ENCODE data around the gene PTTG1IP. TPM values are rescaled to one million over a fixed set of nuclear protein-coding genes. Genes with fewer than 3 reads are reported as not detected.

The PTTG1IP gene
- total and polyA plus RNA-seq, 2 of the 13 experiments (the other 11 are each of a cell fraction or from before 2014, with no cell fraction given) = 161 to 700 TPM

DNA sequence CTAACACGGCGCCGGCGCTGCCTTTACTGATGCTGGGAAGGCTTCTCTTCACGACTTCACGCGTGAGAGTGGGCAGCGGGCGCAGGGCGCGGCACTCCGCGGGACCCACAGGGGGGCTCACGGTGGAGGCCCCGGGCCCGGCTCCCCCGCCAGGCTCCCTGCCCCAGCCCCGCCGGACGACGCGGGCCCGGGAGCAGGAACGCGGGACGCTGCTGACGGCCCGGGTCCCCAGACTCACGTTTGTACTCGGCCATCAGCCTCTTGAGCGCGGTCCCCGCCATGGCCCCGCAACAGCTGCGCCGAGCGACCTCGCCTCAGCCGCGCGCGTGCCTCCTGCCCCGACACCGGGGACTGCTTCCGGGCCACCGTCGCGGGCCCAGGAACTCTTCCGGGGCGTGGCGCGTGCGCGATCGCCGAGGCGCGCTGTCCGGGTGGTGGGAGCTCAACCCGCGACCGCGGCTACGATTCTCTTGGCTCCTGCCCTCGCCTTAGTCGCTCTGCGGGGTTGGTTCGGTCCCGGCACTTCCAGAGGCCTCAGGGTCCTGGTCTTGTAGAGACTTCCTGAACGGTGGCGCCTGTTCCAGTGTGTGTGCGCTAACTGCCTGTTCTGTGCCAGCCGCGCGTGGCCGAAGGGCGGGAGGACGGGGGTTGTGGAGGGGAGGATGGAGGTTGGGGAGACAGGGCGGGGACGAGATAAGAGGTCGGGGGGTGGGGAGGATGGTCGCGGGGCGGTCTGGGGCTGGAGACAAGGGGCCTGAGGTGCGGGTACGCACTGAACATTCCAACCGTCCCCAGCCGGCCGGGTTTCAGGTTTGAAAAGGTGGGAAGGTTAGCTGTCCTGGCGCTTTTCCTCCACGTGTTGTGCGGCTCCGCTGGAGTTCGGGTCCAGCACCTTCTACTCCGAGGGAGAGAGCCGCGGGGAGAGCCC lies 71.8 kb downstream of the PTTG1IP start, which contains the start of gene UBE2G2 (continued):
- TF ChIP-seq, protein P1, sequence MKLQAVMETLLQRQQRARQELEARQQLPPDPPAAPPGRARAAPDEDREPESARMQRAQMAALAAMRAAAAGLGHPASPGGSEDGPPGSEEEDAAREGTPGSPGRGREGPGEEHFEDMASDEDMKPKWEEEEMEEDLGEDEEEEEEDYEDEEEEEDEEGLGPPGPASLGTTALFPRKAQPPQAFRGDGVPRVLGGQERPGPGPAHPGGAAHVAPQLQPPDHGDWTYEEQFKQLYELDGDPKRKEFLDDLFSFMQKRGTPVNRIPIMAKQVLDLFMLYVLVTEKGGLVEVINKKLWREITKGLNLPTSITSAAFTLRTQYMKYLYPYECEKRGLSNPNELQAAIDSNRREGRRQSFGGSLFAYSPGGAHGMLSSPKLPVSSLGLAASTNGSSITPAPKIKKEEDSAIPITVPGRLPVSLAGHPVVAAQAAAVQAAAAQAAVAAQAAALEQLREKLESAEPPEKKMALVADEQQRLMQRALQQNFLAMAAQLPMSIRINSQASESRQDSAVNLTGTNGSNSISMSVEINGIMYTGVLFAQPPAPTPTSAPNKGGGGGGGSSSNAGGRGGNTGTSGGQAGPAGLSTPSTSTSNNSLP (IDR thresholded peaks at IDR 0.05; ENCODE audit: low read depth, low read length) = no peak
- TF ChIP-seq, protein P2, sequence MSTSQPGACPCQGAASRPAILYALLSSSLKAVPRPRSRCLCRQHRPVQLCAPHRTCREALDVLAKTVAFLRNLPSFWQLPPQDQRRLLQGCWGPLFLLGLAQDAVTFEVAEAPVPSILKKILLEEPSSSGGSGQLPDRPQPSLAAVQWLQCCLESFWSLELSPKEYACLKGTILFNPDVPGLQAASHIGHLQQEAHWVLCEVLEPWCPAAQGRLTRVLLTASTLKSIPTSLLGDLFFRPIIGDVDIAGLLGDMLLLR (CRISPR knock-in tag; IDR thresholded peaks at IDR 0.05) = peak; percentile 93
- TF ChIP-seq ZNF607 (CRISPR knock-in tag; IDR thresholded peaks at IDR 0.05; ENCODE audit: borderline replicate concordance) (peak; percentile 91), CEBPG (CRISPR knock-in tag; IDR thresholded peaks at IDR 0.05) (no peak), ARNT2 (CRISPR knock-in tag; IDR thresholded peaks at IDR 0.05; ENCODE audit: low read depth) (peak; percentile 55; the same call in 1 of the 2 replicates), KAT2B (IDR thresholded peaks at IDR 0.05; ENCODE audit: borderline replicate concordance, low read depth, low read length) (no peak), YEATS4 (CRISPR knock-in tag; IDR thresholded peaks at IDR 0.05; ENCODE audit: borderline replicate concordance) (peak; percentile 76; the same call in 1 of the 2 replicates), ZNF605 (CRISPR knock-in tag; IDR thresholded peaks at IDR 0.05) (peak; percentile 59; the same call in 1 of the 2 replicates), GATAD1 (CRISPR knock-in tag; IDR thresholded peaks at IDR 0.05) (peak; percentile 95), SMAD1 (CRISPR knock-in tag; IDR thresholded peaks at IDR 0.05; ENCODE audit: borderline replicate concordance, low read depth) (no peak), REL (CRISPR knock-in tag; conservative IDR thresholded peaks at IDR 0.05) (peak; percentile 91), ZBTB3 (CRISPR knock-in tag; IDR thresholded peaks at IDR 0.05; ENCODE audit: borderline replicate concordance, low read depth) (no peak)
- TF ChIP-seq, protein P3, sequence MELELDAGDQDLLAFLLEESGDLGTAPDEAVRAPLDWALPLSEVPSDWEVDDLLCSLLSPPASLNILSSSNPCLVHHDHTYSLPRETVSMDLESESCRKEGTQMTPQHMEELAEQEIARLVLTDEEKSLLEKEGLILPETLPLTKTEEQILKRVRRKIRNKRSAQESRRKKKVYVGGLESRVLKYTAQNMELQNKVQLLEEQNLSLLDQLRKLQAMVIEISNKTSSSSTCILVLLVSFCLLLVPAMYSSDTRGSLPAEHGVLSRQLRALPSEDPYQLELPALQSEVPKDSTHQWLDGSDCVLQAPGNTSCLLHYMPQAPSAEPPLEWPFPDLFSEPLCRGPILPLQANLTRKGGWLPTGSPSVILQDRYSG (CRISPR knock-in tag; IDR thresholded peaks at IDR 0.05) = peak; percentile 61; the same call in 1 of the 2 replicates
- TF ChIP-seq, protein P4, sequence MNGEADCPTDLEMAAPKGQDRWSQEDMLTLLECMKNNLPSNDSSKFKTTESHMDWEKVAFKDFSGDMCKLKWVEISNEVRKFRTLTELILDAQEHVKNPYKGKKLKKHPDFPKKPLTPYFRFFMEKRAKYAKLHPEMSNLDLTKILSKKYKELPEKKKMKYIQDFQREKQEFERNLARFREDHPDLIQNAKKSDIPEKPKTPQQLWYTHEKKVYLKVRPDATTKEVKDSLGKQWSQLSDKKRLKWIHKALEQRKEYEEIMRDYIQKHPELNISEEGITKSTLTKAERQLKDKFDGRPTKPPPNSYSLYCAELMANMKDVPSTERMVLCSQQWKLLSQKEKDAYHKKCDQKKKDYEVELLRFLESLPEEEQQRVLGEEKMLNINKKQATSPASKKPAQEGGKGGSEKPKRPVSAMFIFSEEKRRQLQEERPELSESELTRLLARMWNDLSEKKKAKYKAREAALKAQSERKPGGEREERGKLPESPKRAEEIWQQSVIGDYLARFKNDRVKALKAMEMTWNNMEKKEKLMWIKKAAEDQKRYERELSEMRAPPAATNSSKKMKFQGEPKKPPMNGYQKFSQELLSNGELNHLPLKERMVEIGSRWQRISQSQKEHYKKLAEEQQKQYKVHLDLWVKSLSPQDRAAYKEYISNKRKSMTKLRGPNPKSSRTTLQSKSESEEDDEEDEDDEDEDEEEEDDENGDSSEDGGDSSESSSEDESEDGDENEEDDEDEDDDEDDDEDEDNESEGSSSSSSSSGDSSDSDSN (CRISPR knock-in tag; IDR thresholded peaks at IDR 0.05) = peak; percentile 31
- TF ChIP-seq, protein P5, sequence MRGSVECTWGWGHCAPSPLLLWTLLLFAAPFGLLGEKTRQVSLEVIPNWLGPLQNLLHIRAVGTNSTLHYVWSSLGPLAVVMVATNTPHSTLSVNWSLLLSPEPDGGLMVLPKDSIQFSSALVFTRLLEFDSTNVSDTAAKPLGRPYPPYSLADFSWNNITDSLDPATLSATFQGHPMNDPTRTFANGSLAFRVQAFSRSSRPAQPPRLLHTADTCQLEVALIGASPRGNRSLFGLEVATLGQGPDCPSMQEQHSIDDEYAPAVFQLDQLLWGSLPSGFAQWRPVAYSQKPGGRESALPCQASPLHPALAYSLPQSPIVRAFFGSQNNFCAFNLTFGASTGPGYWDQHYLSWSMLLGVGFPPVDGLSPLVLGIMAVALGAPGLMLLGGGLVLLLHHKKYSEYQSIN (CRISPR knock-in tag; IDR thresholded peaks at IDR 0.05; ENCODE audit: borderline replicate concordance) = no peak
- TF ChIP-seq, protein P6, sequence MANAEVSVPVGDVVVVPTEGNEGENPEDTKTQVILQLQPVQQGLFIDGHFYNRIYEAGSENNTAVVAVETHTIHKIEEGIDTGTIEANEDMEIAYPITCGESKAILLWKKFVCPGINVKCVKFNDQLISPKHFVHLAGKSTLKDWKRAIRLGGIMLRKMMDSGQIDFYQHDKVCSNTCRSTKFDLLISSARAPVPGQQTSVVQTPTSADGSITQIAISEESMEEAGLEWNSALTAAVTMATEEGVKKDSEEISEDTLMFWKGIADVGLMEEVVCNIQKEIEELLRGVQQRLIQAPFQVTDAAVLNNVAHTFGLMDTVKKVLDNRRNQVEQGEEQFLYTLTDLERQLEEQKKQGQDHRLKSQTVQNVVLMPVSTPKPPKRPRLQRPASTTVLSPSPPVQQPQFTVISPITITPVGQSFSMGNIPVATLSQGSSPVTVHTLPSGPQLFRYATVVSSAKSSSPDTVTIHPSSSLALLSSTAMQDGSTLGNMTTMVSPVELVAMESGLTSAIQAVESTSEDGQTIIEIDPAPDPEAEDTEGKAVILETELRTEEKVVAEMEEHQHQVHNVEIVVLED (CRISPR knock-in tag; IDR thresholded peaks at IDR 0.05; ENCODE audit: borderline replicate concordance) = peak; percentile 64; the same call in 1 of the 2 replicates
- TF ChIP-seq, protein P7, sequence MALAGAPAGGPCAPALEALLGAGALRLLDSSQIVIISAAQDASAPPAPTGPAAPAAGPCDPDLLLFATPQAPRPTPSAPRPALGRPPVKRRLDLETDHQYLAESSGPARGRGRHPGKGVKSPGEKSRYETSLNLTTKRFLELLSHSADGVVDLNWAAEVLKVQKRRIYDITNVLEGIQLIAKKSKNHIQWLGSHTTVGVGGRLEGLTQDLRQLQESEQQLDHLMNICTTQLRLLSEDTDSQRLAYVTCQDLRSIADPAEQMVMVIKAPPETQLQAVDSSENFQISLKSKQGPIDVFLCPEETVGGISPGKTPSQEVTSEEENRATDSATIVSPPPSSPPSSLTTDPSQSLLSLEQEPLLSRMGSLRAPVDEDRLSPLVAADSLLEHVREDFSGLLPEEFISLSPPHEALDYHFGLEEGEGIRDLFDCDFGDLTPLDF (CRISPR knock-in tag; IDR thresholded peaks at IDR 0.05) = no peak; the same call in none of the 2 replicates

Data from HepG2 (cell line).